Measurements from ENCODE around the gene E2F1.

E2F1 gene

DNA sequence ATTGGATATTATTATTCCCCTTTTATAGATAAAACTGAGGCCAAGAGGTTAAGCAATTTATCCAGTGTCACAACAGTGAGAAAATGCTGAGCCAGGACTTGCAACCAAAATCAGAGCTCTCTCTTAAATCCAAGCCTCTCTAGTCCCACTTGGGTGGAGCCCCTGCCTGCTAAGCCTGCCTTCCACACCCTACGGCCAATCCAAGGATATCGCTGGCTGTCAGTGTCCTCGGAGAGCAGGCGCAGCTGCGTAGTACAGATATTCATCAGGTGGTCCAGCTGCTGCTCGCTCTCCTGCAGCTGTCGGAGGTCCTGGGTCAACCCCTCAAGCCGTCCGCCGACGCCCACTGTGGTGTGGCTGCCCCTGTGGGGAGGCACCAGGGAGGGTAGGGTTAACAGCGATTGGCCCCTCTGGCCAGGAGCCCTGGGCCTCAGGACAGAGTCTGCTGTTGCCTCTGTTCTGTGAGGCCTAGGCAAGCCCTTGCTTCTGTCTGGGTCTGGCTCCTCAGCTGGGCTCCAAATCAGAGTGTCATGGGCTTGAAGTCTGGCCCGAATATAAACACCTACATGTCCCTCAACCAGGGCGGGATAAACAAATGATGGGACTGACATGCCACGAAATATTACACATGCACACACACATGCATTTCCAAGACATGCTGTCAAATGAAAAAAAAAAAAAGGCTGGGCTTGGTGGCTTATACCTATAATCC, 8.0 kb downstream of the E2F1 start:
- Histone ChIP-seq H3K4me3 (IDR thresholded peaks at IDR 0.05; ENCODE audit: insufficient read depth, low read depth, low read length) (no peak overlapping the region), H3K27me3 (ENCODE audit: insufficient read depth, low read depth) (no peaks in the 10 kb centered on the region), H2AFZ (ENCODE audit: low read depth) (no peak overlapping the region), H3K27ac (no peak overlapping the region), H3K4me1 (ENCODE audit: low read depth, poor library complexity, severe bottlenecking) (peaks cover 59% of the 10 kb centered on the region), H4K20me1 (ENCODE audit: insufficient read depth) (peaks cover 5% of the 10 kb centered on the region; the same call in 1 of the 2 replicates), H3K36me3 (ENCODE audit: insufficient read depth) (peaks cover 11% of the 10 kb centered on the region), H3K79me2 (ENCODE audit: insufficient read depth, low read depth) (peaks cover 41% of the 10 kb centered on the region), H3K9ac (no peak overlapping the region), H3K4me2 (no peak overlapping the region)
- TF ChIP-seq, protein P1, sequence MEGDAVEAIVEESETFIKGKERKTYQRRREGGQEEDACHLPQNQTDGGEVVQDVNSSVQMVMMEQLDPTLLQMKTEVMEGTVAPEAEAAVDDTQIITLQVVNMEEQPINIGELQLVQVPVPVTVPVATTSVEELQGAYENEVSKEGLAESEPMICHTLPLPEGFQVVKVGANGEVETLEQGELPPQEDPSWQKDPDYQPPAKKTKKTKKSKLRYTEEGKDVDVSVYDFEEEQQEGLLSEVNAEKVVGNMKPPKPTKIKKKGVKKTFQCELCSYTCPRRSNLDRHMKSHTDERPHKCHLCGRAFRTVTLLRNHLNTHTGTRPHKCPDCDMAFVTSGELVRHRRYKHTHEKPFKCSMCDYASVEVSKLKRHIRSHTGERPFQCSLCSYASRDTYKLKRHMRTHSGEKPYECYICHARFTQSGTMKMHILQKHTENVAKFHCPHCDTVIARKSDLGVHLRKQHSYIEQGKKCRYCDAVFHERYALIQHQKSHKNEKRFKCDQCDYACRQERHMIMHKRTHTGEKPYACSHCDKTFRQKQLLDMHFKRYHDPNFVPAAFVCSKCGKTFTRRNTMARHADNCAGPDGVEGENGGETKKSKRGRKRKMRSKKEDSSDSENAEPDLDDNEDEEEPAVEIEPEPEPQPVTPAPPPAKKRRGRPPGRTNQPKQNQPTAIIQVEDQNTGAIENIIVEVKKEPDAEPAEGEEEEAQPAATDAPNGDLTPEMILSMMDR (conservative IDR thresholded peaks at IDR 0.05; ENCODE audit: low read depth, low read length): no peak

DNA sequence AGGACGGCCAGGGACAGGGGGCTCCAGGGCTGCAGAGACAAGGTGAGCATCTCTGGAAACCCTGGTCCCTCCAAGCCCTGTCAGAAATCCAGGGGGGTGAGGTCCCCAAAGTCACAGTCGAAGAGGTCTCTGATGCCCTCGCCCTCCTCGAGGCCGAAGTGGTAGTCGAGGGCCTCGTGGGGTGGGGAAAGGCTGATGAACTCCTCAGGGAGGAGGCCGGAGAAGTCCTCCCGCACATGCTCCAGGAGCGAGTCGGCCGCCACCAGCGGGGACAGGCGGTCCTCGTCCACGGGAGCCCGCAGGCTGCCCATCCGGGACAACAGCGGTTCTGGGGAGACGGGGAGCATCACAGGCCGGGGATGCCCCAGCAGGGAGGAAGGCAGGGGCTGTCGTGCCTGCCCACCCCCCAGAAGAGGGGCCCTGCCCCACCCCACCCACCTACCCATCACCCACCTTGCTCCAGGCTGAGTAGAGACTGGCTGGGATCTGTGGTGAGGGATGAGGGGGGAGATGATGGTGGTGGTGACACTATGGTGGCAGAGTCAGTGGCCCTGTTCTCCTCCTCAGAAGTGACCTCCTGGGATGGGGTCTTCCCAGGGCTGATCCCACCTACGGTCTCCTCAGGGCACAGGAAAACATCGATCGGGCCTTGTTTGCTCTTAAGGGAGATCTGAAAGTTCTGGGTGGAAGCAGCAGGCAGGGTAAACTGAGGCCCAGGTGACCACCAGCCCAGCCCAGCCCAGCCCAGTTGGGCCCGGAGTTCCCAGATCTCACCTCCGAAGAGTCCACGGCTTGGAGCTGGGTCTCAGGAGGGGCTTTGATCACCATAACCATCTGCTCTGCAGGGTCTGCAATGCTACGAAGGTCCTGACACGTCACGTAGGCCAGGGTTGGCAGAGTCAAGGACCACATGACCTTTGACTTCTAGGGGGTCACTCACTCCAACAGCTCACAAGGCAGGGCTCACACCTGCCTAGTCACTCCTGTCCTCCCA, 9.2 kb downstream of the E2F1 start:
- Histone ChIP-seq H3K4me1 (ENCODE audit: low read depth, poor library complexity, severe bottlenecking) (peaks cover 55% of the 10 kb centered on the region), H3K27ac (no peak overlapping the region), H3K79me2 (ENCODE audit: insufficient read depth, low read depth) (peaks cover 41% of the 10 kb centered on the region), H4K20me1 (ENCODE audit: insufficient read depth) (peaks cover 5% of the 10 kb centered on the region; the same call in 1 of the 2 replicates), H3K4me2 (no peak overlapping the region), H3K4me3 (IDR thresholded peaks at IDR 0.05; ENCODE audit: insufficient read depth, low read depth, low read length) (no peak overlapping the region), H3K36me3 (ENCODE audit: insufficient read depth) (peaks cover 11% of the 10 kb centered on the region), H2AFZ (ENCODE audit: low read depth) (no peak overlapping the region), H3K27me3 (ENCODE audit: insufficient read depth, low read depth) (no peaks in the 10 kb centered on the region), H3K9ac (no peak overlapping the region)
- TF ChIP-seq, protein P1 (conservative IDR thresholded peaks at IDR 0.05; ENCODE audit: low read depth, low read length): no peak

DNA sequence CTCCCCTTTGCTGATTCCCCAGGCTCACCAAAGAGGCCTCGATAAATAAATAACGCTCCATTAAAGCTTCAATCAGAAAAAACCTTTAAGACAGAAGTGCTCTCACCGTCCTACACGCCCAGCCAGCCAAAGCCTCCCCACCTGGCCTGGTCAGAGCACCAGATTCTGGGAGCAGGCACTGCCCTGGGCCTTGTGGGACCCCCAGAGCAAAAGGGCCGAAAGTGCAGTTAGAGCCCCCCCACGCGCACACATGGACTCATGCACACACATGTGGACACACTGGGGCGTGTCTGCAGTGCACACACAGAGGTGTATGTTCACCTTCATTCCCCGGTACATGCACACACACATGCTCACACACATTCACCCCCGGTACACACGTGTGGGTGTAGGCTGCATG, 10.1 kb downstream of the E2F1 start:
- Histone ChIP-seq H3K4me3 (IDR thresholded peaks at IDR 0.05; ENCODE audit: insufficient read depth, low read depth, low read length) (no peak overlapping the region), H3K79me2 (ENCODE audit: insufficient read depth, low read depth) (peaks cover 41% of the 10 kb centered on the region), H4K20me1 (ENCODE audit: insufficient read depth) (peaks cover under 1% of the 10 kb centered on the region; the same call in 1 of the 2 replicates), H2AFZ (ENCODE audit: low read depth) (no peak overlapping the region), H3K27me3 (ENCODE audit: insufficient read depth, low read depth) (no peaks in the 10 kb centered on the region), H3K9ac (no peak overlapping the region), H3K27ac (no peak overlapping the region), H3K4me1 (ENCODE audit: low read depth, poor library complexity, severe bottlenecking) (peaks cover 56% of the 10 kb centered on the region), H3K36me3 (ENCODE audit: insufficient read depth) (peaks cover 11% of the 10 kb centered on the region), H3K4me2 (no peak overlapping the region)
- TF ChIP-seq, protein P1 (conservative IDR thresholded peaks at IDR 0.05; ENCODE audit: low read depth, low read length): no peak

DNA sequence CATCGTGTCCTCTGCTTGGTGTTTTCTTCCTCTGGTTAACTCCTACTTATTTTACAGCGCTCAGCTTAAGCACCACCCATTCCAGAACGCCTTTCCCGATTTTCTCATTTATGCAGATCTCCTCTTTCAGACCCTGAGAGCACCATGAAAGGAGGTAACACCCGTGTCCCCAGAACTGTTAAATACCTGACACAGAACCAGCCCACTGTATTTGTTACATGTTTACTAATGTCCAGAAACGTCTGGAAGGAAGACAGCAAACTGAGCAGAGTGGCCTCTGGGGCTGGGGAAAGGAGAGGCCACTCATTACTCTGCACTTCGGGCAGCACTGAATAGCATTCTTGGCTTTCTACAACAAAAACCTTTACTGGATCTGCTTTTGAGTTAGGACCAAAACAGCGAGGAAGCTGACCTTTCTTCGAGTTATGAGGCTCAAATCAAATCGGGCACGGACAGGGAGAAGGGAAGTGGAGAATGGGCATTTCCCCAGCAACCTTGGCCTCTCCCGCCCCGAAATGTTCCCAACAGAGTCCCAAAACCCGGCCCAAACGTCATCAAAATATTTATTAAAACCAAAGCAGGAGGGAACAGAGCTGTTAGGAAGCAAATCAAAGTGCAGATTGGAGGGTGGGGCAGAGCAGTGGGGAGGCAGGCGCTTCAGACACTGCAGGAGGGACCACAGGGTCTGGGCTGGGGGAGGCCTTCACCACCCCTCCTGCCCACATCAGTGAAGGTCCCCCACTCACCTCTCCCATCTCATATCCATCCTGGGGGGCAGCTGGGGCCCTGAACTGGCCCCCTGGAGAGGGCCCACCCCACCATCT, 10.8 kb downstream of the E2F1 start:
- TF ChIP-seq, protein P1 (conservative IDR thresholded peaks at IDR 0.05; ENCODE audit: low read depth, low read length): no peak
- Histone ChIP-seq H3K9ac (no peak overlapping the region), H3K4me3 (IDR thresholded peaks at IDR 0.05; ENCODE audit: insufficient read depth, low read depth, low read length) (no peak overlapping the region), H3K36me3 (ENCODE audit: insufficient read depth) (peaks cover 11% of the 10 kb centered on the region), H3K4me1 (ENCODE audit: low read depth, poor library complexity, severe bottlenecking) (peaks cover 55% of the 10 kb centered on the region), H3K27ac (peak overlapping the region; percentile 20; the same call in 1 of the 2 replicates), H4K20me1 (ENCODE audit: insufficient read depth) (no peaks in the 10 kb centered on the region), H3K4me2 (peak overlapping the region; percentile 88), H3K79me2 (ENCODE audit: insufficient read depth, low read depth) (peaks cover 36% of the 10 kb centered on the region), H3K27me3 (ENCODE audit: insufficient read depth, low read depth) (no peaks in the 10 kb centered on the region), H2AFZ (ENCODE audit: low read depth) (no peak overlapping the region)

Measured in KMS-11 (cell line).